ELR (cell line): ENCODE data around the gene GRB10.
"Not testable (repeated sequence)": the region's sequence is repeated elsewhere in the genome, so short reads cannot be mapped to it uniquely, and the experiment has no call there.

Experiments
- DNase-seq: peaks from one replicate; pipeline ENCODE4 v3.0.0-alpha.2; 2015; ENCODE audit warnings: low read depth

GRB10 gene

GRCh38 chr7:50580057-50580456 is 202.6 kb downstream of the GRB10 start:
- DNase-seq: no peak

- not testable (repeated sequence) for DNase-seq
Measured at GRCh38 chr7:50578105-50578504, 204.6 kb downstream of the GRB10 start.

GRCh38 chr7:50577569-50577968 is 205.1 kb downstream of the GRB10 start:
- no peak for DNase-seq

DNA sequence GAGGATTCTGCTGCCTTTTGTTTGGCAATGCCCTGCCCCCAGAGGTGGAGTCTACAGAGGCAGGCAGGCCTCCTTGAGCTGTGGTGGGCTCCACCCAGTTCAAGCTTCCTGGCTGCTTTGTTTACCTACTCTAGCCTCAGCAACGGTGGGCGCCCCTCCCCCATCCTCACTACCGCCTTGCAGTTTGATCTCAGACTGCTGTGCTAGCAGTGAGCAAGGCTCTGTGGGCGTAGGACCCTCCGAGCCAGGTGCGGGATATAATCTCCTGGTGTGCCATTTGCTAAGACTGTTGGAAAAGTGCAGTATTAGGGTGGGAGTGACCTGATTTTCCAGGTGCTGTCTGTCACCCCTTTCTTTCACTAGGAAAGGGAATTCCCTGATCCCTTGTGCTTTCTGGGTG is 206.3 kb downstream of the GRB10 start:
- DNase-seq: not testable (repeated sequence)

GRCh38 chr7:50567715-50568261 is 214.9 kb downstream of the GRB10 start:
- no peak for DNase-seq

- DNase-seq: no peak
Measured at GRCh38 chr7:50565977-50566376, 216.7 kb downstream of the GRB10 start.

GRCh38 chr7:50565559-50565916 is 217.2 kb downstream of the GRB10 start:
- DNase-seq: no peak

DNA sequence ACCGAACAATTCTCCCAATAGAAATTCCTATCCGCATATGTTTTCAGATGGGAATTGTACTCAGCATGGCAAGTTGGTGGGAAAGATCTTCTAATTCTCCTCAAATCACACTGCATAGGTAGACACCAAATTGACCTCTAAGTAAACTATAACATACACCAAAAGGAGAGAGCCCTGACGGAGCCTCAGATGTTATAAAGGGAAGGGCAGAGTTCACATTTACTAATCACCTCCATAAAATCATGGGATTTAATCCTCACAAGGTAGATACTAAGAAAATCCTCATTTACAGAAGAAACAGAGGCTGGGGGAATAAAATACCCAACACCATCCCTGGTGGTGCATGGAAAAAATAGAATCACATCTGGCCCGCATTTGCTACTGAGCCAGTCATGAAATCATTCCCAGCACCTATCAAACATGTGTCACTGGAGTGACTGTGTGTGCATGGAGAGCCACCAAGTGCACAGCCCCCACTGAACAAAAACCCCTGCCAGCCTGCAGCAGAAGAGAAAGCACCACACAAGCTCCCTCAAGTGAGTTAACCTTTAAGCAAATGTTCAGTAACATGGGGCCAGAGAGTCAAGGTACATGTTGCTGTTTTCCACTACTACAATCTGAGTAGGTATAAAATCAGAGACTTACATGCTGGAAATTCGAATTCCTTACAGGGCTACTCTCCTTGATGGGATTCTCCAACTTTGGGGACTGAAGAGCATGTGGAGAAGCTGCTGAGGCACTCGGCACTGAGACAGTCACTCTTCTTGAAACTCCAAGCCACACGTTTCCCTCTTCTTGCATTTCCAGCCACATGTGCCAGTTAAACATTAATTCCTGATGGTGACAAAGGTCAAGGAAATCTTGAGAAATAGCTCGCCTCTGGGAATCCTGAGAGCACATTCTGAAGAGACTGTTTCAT is 217.8 kb downstream of the GRB10 start, which contains the start of gene DDC:
Gene DDC (minus strand): TSS at position 766 of the 919 bp plus-strand sequence. CDS start 21,320 bp downstream, outside the sequence.
- DNase-seq: no peak

- no peak for DNase-seq
Measured at GRCh38 chr7:50564171-50564570, 218.5 kb downstream of the GRB10 start.

DNA sequence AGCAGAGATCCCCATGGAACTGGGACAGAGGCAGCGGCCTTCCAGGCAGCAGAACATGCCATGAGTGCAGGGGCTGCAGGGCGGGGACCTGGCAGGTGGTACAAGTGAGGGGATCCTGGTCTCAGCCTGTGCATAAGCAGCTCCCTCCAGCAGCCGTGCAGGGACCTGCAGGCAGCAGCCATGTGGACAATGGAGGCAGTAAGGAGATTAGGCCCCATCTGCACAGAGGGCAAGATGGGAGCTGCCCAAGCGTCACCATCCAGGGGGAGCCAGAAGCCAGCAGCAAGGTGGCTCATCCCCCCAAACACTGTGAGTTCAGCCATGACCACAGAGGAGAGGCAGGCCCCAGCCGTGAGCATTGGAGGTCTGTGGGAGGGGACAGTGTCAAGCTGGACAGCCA is 220.6 kb downstream of the GRB10 start:
- DNase-seq: no peak

- DNase-seq: no peak
Measured at GRCh38 chr7:50560865-50561351, 221.8 kb downstream of the GRB10 start.

GRCh38 chr7:50559881-50560280 is 222.8 kb downstream of the GRB10 start:
- no peak for DNase-seq

GRCh38 chr7:50558294-50559053 is 224.2 kb downstream of the GRB10 start:
- no peak for DNase-seq

DNA sequence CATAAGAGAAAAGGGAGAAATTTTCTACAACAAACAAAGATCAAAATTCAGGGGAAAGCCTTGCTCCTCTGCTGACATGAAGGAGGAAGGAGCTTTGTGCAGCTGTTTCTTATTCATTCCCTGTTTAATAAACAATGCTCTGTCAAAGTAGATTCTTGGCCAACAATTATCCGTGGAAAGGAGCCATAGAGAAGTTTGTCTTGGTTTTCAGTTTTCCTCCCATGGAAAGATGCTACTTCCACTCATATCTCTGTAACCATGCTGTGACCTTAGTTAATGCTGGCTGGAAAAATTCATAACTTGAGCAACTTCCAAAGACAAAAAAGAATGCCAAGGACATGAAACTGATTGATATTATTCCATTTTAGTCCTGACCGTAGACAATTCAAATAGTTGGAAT is 225.6 kb downstream of the GRB10 start:
- no peak for DNase-seq

- DNase-seq: no peak
Measured at GRCh38 chr7:50556247-50556991, 226.3 kb downstream of the GRB10 start.

- DNase-seq: no peak
Measured at GRCh38 chr7:50555594-50556140, 227.0 kb downstream of the GRB10 start.

DNA sequence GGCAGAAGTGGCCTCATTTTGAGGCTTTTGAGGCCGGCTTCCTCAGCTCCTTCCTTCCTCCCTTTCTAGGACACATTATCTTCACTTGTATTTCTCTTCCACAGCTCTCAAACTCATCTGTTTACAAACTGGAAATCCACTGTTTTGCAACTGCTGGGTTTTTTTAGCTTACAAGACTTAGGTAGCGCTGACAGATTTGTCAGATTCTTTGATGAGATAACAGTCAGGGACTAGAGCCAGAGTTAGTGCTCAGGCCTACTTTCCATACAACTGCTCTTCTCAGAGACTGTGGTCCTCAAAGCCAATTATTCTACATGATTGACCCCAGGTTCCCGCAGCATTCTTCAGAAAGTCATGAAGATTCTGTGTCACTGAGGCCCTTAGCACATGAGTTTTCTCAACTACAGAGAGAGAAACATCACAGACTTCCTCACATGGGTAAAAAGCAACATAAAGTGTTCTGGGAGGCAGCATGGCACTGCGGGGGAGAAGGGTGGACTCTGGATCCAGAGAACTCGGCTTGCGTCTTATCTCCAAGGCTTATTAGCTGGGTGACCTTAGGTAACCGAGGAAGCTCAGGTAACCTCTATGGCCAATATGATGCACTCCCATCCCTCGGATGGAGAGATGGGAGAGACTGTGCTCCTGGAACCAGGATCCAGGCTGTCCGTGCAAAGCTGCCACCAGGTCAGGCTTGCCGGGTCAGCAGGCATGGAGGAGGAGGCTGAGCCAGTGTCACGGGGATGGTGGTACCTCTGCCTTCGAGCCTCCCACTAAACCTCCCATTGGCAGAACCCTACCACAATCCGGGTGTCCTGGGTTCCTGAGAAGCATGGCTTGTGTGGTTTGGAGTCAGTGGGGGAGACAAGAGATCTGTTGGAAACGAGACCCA is 228.0 kb downstream of the GRB10 start:
- no peak for DNase-seq

DNA sequence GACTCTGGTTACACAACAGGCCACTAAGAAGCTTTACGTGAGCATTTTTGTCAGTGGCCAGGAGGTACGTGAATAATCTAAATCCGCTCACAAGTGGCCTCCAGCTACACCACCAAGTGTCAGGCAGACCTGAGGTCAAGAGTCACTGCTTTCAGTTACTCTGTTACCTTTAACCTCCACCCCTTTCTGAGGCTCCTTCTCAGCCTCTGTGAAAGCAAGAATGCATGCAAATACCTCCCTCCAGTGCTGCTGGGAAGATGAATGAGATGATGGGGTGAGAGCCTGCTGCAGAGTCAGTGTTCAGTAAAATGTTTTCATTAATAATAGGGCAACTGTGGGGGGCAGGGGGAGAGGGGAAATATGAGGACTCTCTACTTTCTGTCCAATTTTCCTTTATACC is 228.7 kb downstream of the GRB10 start:
- DNase-seq: no peak

GRCh38 chr7:50552921-50553320 is 229.8 kb downstream of the GRB10 start:
- DNase-seq: peak; percentile 13

- no peak for DNase-seq
Measured at GRCh38 chr7:50552139-50552538, 230.6 kb downstream of the GRB10 start.

- DNase-seq: not testable (repeated sequence)
Measured at GRCh38 chr7:50545613-50546012, 237.1 kb downstream of the GRB10 start.
